NCI-H1417 (cell line): Measurements from ENCODE around the gene SLC25A34.

ENCODE experiments used
- DNase-seq, 3 experiments: peaks; one replicate each; lab custom pipeline; 2025; lab: John Stamatoyannopoulos, UW

SLC25A34 gene

GRCh38 chr1:15753776-15754175, 17.7 kb downstream of the SLC25A34 start:
- no peak for DNase-seq

- DNase-seq = no peak
These were observed 19.1 kb downstream of the SLC25A34 start for GRCh38 chr1:15755021-15755645.

- DNase-seq = no peak
These were observed 19.6 kb downstream of the SLC25A34 start for GRCh38 chr1:15755646-15756040.

GRCh38 chr1:15756143-15757015, 20.3 kb downstream of the SLC25A34 start:
- DNase-seq = peak in 2 of 3 experiments; percentile 2 to 33

GRCh38 chr1:15757016-15757543, 21.0 kb downstream of the SLC25A34 start:
- peak in 1 of 3 experiments; percentile 7 for DNase-seq

- DNase-seq = peak in 1 of 3 experiments; percentile 28
These were observed 21.7 kb downstream of the SLC25A34 start for GRCh38 chr1:15757575-15758342.

- DNase-seq = peak in 2 of 3 experiments; percentile 46 to 71
These were observed 22.4 kb downstream of the SLC25A34 start, which contains the start of gene FBLIM1 for GRCh38 chr1:15758343-15758931. TSS of gene FBLIM1 (plus strand) at chr1:15758795. CDS start at chr1:15764984, 6,189 bp downstream.

- peak in 2 of 3 experiments; percentile 46 to 71 for DNase-seq
These were observed 23.0 kb downstream of the SLC25A34 start for GRCh38 chr1:15758953-15759661.

- DNase-seq = no peak
These were observed 24.6 kb downstream of the SLC25A34 start for GRCh38 chr1:15760520-15761211.

- no peak for DNase-seq
These were observed 25.5 kb downstream of the SLC25A34 start for GRCh38 chr1:15761366-15762128.

- no peak for DNase-seq
These were observed 26.5 kb downstream of the SLC25A34 start for GRCh38 chr1:15762546-15762945.

GRCh38 chr1:15764269-15764764, 28.3 kb downstream of the SLC25A34 start:
- DNase-seq = no peak

GRCh38 chr1:15764890-15765289, 28.8 kb downstream of the SLC25A34 start:
- no peak for DNase-seq

- DNase-seq = no peak
These were observed 29.6 kb downstream of the SLC25A34 start for GRCh38 chr1:15765495-15766194.

- DNase-seq = no peak
These were observed 31.9 kb downstream of the SLC25A34 start for GRCh38 chr1:15767941-15768340.

- DNase-seq = no peak
These were observed 32.3 kb downstream of the SLC25A34 start for GRCh38 chr1:15768388-15768787.

- DNase-seq = no peak
These were observed 34.4 kb downstream of the SLC25A34 start for GRCh38 chr1:15770313-15770962.

GRCh38 chr1:15771836-15772515, 35.9 kb downstream of the SLC25A34 start:
- no peak for DNase-seq
